GM19099 (cell line): Measurements from ENCODE around the gene CD300LG.

Experiments
- POLR2A ChIP-seq: IDR thresholded peaks from 3 replicates; pipeline ENCODE4 v1.6.1; 2011; ENCODE audit warnings: low read depth; ENCODE audit not compliant: insufficient read length; ENCODE audit errors: extremely low read depth

The CD300LG gene, protein sequence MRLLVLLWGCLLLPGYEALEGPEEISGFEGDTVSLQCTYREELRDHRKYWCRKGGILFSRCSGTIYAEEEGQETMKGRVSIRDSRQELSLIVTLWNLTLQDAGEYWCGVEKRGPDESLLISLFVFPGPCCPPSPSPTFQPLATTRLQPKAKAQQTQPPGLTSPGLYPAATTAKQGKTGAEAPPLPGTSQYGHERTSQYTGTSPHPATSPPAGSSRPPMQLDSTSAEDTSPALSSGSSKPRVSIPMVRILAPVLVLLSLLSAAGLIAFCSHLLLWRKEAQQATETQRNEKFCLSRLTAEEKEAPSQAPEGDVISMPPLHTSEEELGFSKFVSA

DNA sequence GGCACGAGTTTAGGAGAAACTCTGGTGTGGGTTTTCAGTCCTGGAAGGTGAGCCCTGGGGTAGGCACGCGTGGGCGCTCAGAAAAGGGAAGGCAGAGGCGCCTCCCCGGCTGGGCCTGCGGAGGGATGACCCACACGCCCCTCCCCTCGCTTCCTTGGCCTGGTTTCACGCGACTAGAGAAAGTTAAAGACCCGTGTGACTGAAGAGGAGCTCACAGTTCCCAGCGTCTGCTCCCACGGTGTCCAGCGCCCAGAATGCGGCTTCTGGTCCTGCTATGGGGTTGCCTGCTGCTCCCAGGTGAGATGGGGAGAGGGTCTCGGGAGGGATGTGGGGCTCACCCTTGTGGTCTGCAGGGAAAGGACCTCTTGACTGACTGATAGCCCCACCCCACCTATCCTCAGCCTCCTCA lies at the start of gene CD300LG:
CD300LG (plus strand) TSS at position 214 of the 409 bp plus-strand sequence; CDS start at position 255, 41 bp downstream.
- no peak for TF ChIP-seq POLR2A

DNA sequence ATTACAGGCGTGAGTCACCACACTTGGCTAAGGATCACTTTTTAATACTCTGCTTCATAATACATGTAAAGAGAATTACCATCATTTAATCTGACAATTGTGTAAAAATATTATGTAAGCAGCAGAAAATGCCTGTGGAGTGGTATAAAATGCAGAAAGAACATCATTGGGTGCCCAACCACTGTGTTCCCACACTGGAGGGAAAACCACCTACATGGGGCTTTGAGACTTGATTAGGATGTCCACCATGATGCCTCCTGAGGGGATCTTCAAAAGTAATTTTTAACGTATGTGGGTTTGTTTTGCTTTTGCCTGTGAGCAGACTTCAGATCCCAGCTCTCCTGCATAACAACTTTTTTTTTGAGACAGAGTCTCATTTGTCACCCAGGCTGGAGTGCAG lies 47.9 kb upstream of the CD300LG start:
- no peak for TF ChIP-seq POLR2A

DNA sequence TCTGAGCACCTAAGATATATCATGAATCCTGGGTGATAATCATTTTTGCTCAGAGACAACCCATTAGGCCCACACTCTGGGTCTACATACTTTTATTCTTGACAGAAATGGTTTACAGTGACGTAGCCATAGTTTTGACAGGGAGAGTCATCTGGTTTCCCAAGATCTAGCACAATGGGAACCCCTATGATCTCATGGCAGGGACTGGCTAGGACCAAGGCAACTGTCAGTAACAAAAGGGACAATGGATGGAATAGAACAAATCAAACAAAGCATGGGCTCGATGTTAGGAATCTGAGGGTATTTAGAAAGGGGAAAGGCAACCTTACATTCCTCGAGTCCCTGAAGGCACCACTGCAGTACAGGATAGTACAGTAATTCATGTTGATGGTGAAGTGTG lies 46.2 kb upstream of the CD300LG start:
- TF ChIP-seq POLR2A, result no peak

DNA sequence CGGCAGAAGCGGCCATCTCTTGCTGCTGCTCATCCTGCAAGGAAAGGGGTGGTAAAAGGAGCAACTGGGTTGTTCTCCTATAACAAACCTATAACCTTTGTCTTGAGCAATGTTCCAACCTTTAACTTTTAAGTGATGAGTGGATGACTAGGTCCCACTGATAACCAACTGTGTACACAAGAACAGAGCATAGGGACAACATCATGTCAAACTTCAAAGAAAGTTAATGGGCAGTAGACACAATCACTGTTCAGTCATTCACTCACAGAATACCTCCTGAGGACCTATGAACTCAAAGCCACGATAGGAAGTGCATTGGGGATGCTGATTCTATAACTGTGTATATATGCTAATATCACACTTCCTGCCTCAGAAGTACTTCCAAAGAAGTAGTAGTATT lies 45.1 kb upstream of the CD300LG start:
- TF ChIP-seq POLR2A, result no peak

DNA sequence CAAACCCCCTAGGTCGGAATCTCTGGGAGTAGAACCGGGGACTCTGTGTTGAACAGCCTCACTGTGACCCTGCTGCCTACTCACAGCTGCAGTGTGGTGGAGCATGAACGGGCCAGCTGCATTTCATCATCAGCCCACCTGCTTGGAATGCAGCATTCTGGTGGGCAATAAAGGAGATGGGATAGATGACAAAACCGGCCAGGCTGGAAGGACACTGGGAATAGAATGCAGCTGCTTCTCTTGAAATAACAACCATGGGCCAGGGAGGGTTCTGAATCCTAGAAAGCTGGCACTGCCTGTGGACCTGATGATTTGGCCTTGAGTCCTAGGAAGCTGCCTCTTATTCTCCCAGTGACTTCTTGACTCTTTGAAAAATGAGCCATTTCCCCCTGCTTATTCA lies 43.2 kb upstream of the CD300LG start:
- TF ChIP-seq POLR2A, result no peak

DNA sequence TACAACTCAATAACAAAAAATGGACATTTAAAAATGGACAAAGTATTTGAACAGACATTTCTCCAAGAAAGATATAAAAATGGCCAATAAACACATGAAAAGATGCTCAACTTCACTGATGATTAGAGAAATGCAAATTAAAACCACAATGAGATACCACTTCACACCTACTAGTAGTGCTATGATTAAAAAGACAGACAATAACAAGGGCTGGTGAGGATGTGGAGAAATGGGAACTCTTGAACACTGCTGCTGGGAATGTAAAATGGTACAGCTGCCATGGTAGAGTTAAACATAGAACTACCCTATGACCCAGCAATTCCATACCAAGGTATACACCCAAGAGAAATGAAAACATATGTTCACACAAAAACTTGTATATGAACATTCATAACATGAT lies 41.9 kb upstream of the CD300LG start:
- no peak for TF ChIP-seq POLR2A

DNA sequence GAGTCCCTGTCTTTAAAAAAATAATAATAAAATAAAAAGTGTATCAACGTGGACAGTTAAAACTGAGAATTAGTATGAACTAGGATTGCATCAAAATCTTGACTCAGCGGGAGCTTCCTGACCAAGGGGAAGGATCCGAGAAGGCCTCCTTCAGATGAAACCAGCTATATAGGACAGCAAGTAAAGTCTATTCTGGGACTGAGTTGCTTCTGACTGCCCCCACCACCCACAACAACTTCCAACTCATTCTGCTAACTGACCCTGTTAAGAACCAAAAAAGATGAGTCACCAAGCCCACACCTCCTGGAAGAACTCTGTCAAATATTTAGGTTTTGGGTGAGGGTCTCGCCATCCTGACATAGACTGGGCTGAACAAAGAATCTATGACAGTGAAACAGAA lies 38.9 kb upstream of the CD300LG start:
- no peak for TF ChIP-seq POLR2A

DNA sequence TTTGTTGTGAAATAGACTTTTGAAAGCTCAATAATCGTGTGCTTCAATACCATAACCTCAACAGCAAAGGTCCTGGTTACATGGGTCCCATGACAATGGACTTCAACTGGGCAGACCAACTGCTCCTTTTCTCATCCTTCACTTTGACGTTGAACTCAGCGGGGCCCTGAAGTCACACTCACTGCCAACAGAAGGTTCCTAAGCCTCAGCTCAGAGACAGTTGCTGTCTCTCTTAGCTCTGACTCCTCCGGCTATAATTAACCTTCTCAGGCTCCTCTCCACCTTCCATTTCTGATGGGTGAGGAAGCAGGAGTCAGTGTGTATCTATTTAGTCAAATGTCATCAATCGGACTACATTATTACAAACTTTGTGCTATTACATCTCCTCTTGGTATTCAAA lies 37.9 kb upstream of the CD300LG start:
- no peak for TF ChIP-seq POLR2A

DNA sequence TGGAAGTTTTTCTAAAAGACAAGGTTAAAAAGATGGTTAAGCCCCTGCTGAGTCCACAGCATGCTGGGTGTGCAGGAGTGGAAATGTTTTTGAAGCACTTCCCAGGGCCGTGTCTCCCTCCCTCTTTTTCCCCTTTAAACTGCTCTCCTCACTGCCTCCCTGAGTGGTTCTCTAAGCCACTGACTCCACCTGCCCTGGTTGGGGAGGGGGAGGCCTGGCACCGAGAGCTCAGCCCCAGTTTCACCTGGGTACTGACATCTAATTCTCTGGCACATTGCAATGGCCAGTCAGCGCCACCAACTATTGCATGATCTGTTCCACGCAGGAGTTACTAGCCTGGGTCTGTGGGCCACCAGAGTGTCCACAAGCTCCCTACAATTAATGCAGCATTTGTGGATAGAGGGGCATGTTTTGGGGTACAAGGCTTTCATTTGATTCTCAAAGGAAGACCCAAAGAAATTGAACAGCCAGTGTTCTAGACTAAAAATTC lies 36.7 kb upstream of the CD300LG start:
- TF ChIP-seq POLR2A, result no peak

DNA sequence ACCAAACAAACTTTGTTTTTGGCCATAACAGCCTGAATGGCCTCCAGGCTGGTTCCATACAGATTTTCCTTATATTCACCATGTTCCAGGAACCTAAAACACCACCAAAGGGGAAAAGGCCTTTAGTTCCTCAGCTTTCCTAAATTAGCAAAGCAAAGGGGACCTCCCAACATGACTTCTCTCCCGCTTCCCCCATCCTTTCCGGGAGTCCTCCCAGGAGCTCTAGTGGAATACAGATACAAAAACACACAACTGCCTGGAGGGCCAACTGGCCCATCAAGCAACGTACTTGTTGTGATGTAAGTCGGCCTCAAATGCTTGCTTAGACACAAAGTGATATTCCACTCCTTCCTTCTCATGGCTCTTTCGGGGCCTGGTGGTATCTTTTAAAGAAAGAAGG lies 36.2 kb upstream of the CD300LG start:
- TF ChIP-seq POLR2A, result no peak

DNA sequence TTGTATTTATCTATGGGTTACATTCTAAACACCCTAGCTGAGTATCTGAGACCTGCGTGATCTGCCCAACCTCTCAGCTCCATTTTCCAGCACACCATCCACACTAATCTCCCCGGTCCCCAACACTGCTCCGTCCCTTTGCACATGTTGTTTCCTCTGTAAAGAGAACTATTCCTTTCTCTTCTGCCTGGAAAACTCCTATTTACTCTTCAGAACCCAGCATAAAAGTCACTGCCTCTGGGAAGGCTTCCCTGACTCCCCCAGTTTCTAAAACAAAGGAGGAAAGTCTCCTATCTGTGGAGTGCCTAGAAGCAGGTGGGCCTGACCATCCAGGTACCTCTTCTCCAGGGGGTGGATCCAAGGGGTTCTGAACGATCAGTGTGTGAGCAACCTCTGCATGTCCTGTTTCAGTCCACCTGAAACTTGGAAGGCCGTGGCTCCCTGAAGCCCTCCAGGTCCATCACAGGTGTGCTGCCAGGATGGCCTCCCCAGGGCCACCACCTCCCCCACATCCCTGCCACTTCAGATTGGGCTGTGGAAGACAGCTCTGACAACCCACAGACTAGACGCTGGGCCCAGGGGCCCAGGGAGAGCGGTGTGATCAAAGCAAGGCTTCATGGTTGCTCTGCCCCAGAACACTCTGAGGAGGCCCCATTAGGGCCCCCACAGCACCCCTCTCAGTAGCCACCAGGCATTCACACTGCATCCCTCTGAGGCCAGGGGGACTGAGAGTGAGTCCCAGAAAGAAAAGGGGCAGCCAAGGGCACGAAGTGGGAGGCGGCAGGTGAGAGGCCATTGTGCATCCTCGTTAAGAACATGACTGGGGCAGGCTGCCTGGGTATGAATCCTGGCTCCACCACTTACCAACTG lies 34.3 kb upstream of the CD300LG start:
- no peak for TF ChIP-seq POLR2A

DNA sequence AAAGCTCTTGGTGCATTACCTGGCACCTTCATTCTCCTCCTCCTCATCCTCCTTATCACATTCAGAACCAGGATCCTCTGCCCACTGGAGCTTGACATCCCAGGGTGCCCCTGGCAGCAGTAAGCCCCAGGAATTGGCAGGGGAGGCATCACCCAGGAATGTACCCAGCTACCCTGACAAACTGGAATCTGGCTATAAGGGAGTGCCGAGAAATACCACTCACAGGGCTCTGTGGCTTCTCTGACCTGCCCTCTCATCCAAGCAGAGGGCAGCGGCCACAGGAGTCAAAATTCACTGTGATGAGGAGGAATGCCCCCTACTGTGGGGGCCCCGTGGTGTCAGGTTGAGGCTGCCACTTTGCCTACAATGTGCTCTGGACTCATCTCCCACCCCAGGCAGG lies 33.6 kb upstream of the CD300LG start:
- no peak for TF ChIP-seq POLR2A

DNA sequence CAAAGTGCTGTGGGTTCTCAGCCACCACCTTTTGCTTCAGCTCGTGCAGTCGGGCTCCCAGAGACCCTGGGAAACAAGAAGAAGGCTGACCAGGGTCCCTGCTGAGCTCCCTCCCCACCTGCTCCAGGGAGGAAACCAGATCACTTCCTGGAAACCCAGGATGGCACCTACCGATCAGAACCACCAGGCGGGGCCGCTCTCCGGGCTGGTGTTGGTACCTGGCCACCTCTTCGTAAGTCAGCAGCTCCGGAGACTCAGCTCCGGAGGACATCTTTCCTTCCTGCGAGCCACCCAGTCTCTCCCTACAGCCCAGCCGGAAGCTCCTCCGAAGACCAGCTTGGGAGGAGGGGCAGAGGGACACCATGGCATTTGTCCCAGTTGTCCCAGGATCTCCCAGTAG lies 33.0 kb upstream of the CD300LG start:
- TF ChIP-seq POLR2A, result no peak

DNA sequence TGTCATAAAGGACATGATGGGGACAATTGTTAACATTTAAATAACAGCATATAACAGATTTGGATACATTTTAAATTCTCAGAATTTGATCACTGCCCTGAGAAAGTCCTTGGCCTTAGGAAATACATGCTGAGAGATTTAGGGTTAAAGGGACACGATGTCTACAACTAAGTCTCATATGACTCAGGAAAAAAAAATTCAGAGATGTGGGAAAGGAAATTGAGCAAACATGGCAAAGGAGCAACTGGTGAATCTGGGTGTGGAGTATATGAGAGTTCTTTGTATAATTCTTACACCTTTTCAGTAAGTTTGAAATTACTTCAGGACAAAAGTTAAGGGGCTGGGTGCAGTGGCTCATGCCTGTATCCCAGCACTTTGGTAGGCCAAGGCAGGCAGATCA lies 32.3 kb upstream of the CD300LG start:
- TF ChIP-seq POLR2A, result no peak

DNA sequence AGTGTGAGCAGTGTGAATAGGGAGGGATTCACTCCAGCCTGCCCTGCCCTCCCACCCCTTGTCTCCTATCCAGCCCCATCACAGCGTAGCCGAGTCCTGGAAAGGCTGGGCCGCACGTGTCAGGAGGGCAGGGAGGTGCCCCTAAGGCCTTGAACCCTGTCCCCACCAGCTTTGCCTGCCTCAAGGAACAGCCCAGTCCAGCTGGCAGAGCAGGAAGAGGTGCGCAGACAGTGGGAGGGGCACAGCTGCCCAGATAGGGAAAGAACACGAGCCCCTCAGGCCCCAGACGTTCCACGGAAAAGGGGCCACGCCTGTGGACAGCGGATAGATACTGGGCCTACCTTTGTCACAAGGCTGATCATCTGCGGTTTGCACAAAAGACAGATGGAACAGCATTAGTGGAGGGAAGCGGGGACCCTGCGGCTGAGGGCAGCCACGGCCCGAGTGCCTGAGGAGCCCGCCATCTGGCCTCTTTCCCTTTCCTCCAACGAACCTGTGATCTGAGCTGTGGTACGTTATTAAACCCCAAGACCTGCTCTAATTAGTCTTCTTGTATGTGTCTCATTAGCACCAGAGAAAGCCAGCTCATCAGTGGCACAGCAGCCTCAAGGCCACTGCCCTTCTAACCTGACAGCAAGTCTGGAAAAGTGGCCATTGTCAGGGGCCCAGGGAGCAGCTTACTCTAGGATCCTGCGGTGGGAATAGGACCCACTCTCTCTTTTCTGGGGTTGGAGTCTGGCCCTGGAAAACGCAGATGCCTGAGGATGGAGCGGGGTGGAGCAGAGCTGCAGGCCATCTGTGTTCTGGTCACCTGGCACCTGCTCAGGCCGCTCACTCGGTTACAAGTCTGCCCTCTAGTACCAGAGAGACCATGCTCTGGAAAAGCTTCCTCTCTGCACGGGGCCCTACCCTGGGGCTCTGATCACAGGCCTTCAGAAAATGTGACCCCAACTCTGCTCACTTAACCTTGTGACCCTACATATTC lies 30.3 kb upstream of the CD300LG start:
- no peak for TF ChIP-seq POLR2A

DNA sequence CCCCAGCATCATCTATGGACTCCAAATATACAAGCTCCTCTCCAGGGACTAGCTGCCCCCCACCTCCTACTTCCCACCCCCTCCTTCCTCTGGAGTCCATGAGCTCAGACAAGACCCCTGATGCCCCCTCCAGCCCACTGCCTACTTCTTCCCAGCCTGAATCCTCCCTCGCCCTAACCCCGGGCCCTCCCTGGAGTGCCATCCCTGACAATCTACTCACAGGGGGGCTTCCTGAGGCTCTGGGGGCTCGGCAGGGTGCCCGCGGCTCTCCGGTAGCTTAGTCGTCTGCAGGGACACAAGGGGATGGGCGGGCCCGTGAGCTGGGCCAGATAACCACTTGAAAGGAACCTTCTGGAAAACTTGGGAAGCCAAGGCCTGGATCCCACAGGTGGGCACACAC lies 29.1 kb upstream of the CD300LG start:
- TF ChIP-seq POLR2A, result no peak

DNA sequence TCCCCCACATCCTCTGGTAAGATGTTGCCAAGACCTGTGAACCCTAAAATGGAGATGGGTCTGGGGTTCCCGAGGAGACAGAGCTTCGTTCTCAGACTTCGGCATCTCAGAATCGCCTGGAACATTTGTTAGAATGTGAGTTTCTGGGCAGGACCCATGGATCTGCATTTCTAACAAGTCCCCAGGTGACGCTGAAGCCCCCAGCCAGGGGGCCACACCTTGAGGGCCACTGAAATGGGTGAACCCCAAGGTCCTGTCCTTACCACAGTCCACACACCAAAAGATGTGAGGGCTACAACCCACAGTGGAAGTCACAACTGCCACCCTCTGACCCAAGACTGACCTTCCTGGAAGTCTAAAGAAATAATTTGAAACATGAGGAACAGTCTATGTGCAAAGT lies 28.0 kb upstream of the CD300LG start:
- TF ChIP-seq POLR2A, result no peak
